ENCODE data around the gene COG6.

Gene COG6

GRCh38 chr13:39682310-39682709 lies 26.8 kb downstream of the COG6 start:
- TF ChIP-seq CTCF (IDR thresholded peaks at IDR 0.05; ENCODE audit: insufficient read depth, low read length, poor library complexity, severe bottlenecking) = no peak
- Histone ChIP-seq H3K27me3 (replicated peaks; ENCODE audit: control insufficient read depth, insufficient read depth, low read length) (no peaks in the 10 kb centered on the region), H3K36me3 (ENCODE audit: control insufficient read depth, insufficient read depth, low read length) (peaks cover 3% of the 10 kb centered on the region), H3K4me3 (replicated peaks; ENCODE audit: low read depth, low read length) (no peak overlapping the region)
- DNase-seq (ENCODE audit: extremely low read depth, insufficient read length) = no peak

GRCh38 chr13:39682788-39683187 lies 27.3 kb downstream of the COG6 start:
- Histone ChIP-seq H3K4me3 (replicated peaks; ENCODE audit: low read depth, low read length) (no peak overlapping the region), H3K36me3 (ENCODE audit: control insufficient read depth, insufficient read depth, low read length) (peaks cover 3% of the 10 kb centered on the region), H3K27me3 (replicated peaks; ENCODE audit: control insufficient read depth, insufficient read depth, low read length) (no peaks in the 10 kb centered on the region)
- TF ChIP-seq CTCF (IDR thresholded peaks at IDR 0.05; ENCODE audit: insufficient read depth, low read length, poor library complexity, severe bottlenecking) = no peak
- peak; percentile 20 for DNase-seq (ENCODE audit: extremely low read depth, insufficient read length)

GRCh38 chr13:39684531-39685137 lies 29.2 kb downstream of the COG6 start:
- Histone ChIP-seq H3K27me3 (replicated peaks; ENCODE audit: control insufficient read depth, insufficient read depth, low read length) (no peaks in the 10 kb centered on the region), H3K4me3 (replicated peaks; ENCODE audit: low read depth, low read length) (no peak overlapping the region), H3K36me3 (ENCODE audit: control insufficient read depth, insufficient read depth, low read length) (peaks cover 3% of the 10 kb centered on the region)
- no peak for TF ChIP-seq CTCF (IDR thresholded peaks at IDR 0.05; ENCODE audit: insufficient read depth, low read length, poor library complexity, severe bottlenecking)
- peak; percentile 27 for DNase-seq (ENCODE audit: extremely low read depth, insufficient read length)

GRCh38 chr13:39685652-39686051 lies 30.2 kb downstream of the COG6 start:
- no peaks in the 10 kb centered on the region; the same call in 1 of the 2 replicates for H3K36me3 ChIP-seq (ENCODE audit: control insufficient read depth, insufficient read depth, low read length)
- TF ChIP-seq CTCF (IDR thresholded peaks at IDR 0.05; ENCODE audit: insufficient read depth, low read length, poor library complexity, severe bottlenecking) = no peak
- DNase-seq (ENCODE audit: extremely low read depth, insufficient read length) = no peak
- H3K4me3 ChIP-seq (replicated peaks; ENCODE audit: low read depth, low read length) = no peak overlapping the region
- H3K27me3 ChIP-seq (replicated peaks; ENCODE audit: control insufficient read depth, insufficient read depth, low read length) = no peaks in the 10 kb centered on the region

GRCh38 chr13:39688278-39688677 lies 32.8 kb downstream of the COG6 start:
- H3K4me3 ChIP-seq (replicated peaks; ENCODE audit: low read depth, low read length) = no peak overlapping the region
- H3K36me3 ChIP-seq (ENCODE audit: control insufficient read depth, insufficient read depth, low read length) = no peaks in the 10 kb centered on the region; the same call in 1 of the 2 replicates
- no peaks in the 10 kb centered on the region for H3K27me3 ChIP-seq (replicated peaks; ENCODE audit: control insufficient read depth, insufficient read depth, low read length)
- TF ChIP-seq CTCF (IDR thresholded peaks at IDR 0.05; ENCODE audit: insufficient read depth, low read length, poor library complexity, severe bottlenecking) = no peak
- no peak for DNase-seq (ENCODE audit: extremely low read depth, insufficient read length)
